Neural cell (in vitro differentiated cells): ENCODE measurements around the gene TIMM22.

ENCODE experiments used
- CTCF ChIP-seq: fragments of 450-650 bp; IDR thresholded peaks from 2 replicates; pipeline ENCODE4 v1.5.1; 2014; ENCODE audit warnings: antibody characterized with exemption, mild to moderate bottlenecking, moderate library complexity; ENCODE audit not compliant: poor library complexity, severe bottlenecking
- EZH2 ChIP-seq: fragments of 200-600, 300-800 bp; shearing (Covaris generic), sonication (generic); IDR thresholded peaks from 2 replicates; pipeline ENCODE4 v1.6.1; 2014; ENCODE audit warnings: antibody characterized with exemption, low read length, borderline replicate concordance, mild to moderate bottlenecking; ENCODE audit not compliant: insufficient read depth, poor library complexity, severe bottlenecking
- MXI1 ChIP-seq: fragments of 450-650 bp; conservative IDR thresholded peaks from 2 replicates; pipeline ENCODE4 v1.6.1; 2014; ENCODE audit warnings: antibody characterized with exemption, mild to moderate bottlenecking; ENCODE audit not compliant: poor library complexity, severe bottlenecking
- REST ChIP-seq: IDR thresholded peaks from 2 replicates; pipeline ENCODE4 v1.6.1; 2012; ENCODE audit warnings: borderline replicate concordance
- TAF1 ChIP-seq: IDR thresholded peaks from 2 replicates; pipeline ENCODE4 v1.6.1; 2012; ENCODE audit warnings: low read depth

- TF ChIP-seq EZH2: no peak
- no peak for TF ChIP-seq CTCF
- TF ChIP-seq REST: no peak
- TF ChIP-seq MXI1: no peak
- TF ChIP-seq TAF1: no peak
Measured at GRCh38 chr17:1033503-1033902, 36.6 kb downstream of the TIMM22 start.
